ENCODE measurements around the gene KRT34.
"Not testable (repeated sequence)": the region's sequence is repeated elsewhere in the genome, so short reads cannot be mapped to it uniquely, and the experiment has no call there.

KRT34 gene

GRCh38 chr17:41360296-41360995 is 21.7 kb downstream of the KRT34 start:
- DNase-seq: no peak

- no peak for DNase-seq
Observed at GRCh38 chr17:41354536-41354935, 27.6 kb downstream of the KRT34 start.

DNA sequence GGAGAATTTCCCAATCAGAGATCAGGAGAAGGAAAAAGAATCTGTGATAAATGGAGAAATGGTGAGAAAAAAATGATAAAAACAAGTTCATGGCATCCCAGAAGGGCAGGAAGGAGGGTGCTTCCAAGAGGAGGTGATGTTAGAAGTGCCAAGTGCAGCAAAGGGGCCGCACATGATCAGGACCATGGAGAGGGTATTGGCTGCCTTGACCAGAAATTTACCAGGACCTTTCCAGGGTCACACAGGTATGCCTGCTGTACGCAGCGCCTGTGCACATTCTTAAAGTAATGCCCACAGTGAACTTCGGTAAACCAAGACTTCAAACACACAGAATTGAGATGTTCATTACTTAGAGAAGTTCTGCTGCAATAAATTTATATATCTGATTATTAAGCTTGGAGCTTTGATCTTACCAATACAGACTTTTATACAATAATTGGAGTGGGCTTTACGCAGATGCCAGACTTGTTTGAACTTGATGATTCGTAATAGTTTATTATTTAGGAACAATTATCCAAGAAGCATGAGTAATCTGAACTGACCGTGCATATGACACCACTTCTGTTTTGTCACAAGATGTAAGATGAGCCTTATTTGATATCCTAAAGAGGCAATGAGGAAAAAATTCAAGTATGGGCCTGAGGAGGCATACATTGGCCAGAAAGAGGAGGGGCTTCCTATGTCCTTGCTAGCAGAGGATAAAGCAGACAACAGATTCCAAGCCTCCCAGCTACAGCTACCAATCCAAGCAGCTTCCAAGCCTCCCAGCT is 29.3 kb downstream of the KRT34 start:
- DNase-seq: no peak

GRCh38 chr17:41351177-41351576 is 30.9 kb downstream of the KRT34 start:
- no peak for DNase-seq

DNA sequence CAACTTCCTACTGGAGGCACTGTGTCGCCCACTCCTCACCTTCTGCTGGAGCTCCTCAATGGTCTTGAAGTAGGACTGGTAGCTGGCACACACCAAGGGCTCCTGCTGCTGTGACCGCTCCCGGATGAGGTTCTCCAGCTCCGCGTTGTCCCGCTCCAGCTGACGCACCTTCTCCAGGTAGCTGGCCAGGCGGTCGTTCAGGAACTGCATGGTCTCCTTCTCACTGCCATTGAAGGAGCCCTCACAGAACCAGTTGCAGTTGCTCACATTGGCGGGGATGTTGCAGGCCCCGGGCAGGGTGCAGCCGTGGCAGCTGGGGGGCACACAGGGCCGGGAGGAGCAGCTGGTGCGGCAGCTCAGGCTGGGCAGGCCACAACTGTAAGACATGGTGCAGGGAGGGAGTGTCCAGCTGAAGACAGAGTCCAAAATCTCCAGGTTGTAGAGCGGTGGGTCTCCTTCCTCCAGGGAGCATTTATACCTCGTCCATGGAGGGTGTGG is 31.7 kb downstream of the KRT34 start, which contains the start of gene KRT33A:
TSS of gene KRT33A (minus strand) at position 448 of the 498 bp plus-strand sequence. CDS start at position 387, 61 bp downstream.
- DNase-seq: not testable (repeated sequence)

DNA sequence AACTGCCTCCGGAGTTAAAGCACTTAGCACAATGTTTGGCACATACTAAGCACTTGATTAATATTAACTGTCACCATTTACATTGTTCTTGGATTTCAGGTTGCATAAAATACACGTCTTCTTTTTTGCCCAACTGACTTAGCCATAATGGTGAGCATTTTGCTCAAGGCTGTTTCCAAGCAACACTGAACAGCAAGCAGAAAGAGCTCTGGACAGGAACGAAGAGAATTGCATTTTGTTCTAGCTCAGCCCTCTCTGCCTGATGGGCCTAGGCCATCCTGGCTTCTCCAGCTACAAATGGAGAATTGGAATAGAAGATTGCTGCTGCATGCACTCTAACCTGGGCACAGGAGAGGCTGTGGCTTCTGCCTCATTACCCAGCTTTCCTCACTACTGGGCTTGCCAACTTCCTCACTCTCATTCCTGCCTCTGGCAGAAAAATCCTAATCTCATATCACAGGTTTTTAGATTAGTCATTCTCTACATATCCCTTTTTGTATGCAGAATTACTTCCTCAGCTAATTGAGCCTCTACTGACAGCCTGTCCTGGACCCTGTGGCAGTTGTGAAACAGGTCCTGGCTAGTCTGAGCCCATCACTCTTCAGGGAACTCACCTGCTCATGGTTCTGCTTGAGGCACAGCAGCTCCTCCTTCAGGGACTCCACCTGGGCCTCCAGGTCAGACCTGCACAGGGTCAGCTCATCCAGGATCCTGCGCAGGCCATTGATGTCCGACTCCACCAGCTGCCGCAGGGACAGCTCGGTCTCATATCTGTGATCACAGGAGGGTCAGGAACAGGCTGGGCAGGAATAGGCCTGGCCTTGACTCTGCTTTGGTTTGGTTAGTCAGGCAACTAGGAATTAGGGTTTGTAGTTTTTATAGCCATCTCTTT is 34.0 kb downstream of the KRT34 start:
- no peak for DNase-seq

DNA sequence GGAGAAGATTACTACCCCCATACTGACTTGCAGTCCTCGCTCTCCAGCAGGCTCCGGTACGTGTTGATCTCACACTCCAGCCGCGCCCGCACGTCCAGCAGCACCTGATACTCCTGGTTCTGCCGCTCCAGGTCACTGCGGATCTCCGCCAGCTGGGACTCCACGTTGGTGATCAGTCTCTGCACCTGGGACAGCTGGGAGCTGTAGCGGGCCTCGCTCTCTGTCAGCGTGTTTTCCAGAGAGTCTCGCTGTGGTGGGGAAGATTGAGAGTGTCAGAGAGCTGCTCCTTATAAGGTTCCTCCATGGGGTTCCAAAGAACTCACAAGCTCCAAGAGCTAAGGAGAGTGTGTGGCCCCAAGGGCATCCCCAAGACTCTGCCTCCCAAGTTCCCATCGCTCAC is 35.7 kb downstream of the KRT34 start:
- DNase-seq: not testable (repeated sequence)

GRCh38 chr17:41345992-41346391 is 36.1 kb downstream of the KRT34 start:
- DNase-seq: no peak

DNA sequence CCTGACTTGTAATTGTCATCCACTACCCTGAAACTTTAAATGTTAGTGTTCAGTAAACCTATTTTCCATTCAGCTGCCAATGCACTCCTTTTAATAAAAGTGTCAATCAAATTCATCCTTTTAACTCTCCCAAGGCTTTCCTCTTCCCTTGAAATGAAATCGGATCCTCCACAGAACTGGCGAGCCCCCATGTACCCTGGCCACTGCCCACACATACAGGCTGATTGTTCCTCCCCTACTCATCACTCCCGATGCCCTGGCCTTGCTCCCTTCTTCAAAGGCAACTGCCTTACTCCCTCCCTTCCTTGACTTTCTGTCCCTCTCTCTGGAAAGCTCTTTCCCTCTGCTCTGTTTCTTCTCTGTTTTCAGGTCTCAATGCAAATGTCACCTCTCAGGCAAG is 39.1 kb downstream of the KRT34 start:
- DNase-seq: no peak

DNA sequence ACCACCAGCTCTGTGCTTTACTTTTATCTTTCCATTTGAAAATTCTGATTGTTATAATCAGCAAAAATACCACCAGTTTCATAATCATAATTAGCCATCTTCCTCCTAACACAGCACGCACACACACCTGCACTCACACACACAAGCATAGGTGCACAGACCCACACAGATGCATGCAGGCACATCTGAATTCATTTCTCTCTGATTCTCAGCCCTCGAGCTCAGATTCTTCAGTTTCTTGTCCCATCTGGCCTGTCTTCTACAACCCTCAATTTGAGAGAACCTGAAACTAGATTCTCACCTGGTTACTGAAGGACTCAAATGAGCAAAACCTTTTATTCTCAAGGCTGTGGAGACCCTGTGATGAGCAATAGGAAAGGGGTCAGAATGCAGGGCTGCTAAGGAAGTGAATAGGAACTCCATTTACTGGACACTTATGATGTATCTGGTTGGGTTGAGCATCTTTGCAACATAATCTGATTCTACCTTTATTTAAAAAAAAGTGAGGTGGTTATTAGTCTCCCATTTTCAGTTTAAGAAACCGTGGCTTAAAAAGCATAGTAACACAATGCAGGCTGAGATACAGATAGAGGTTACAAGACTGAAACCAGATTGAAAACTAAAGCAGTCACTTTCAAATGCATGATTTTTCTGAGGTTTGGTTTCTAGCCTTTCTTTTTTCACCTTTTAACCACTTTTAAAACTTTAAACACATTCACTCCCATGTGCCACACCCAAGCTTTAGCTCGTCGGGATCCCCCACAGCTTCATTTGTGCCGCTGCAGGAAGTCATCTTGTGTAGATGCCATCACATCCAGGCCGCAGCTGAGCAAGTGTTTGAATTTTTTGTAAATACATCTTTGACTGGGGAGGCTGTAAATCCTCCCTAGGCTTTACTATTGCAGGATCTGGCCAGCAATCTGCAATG is 40.9 kb downstream of the KRT34 start:
- DNase-seq: no peak

DNA sequence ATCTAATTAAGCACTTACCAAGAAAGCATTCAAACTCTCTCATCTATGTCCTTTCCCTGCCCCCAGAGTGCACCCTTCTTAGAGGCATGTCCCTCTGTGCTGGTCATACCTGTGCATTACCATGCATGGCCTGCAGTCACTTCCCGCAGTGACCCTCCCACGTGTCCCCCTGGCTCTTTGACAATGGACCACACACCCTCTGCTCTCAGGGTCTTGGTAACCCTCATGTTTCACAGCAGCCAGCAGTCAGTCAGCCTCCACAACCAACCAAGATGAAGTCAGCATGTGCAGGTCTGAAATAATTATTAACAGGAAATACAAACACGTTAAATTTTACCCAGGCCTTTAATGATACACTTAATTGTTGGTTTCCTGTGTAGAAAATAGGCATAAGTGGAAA is 41.6 kb downstream of the KRT34 start:
- no peak for DNase-seq

GRCh38 chr17:41339571-41340172 is 42.4 kb downstream of the KRT34 start:
- DNase-seq: no peak

DNA sequence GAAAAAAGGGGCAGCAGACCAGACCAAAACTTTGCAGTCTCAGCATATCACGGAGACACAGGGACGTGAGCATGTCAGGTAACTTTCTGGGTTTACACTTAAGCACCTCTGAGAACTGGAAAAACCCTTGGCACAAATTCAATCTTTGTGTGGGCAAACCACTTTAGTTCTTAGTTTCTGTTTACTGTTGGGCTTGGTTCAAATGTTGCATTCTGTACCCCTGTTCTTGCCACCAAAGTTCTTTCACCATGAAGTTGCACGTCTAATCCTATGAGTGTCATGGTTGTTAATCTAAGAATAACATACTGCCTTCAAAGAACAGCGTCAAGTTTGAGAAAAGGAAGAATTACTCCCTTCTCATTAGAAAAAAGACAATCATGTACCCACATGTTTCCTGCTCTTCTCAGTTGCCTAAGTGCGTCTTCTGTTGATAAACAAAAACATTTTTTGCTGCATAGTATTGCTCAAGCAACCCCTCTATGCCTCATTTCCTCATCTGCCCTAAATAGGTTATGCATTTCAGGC is 43.1 kb downstream of the KRT34 start:
- no peak for DNase-seq

- no peak for DNase-seq
Observed at GRCh38 chr17:41335747-41336146, 46.4 kb downstream of the KRT34 start.

DNA sequence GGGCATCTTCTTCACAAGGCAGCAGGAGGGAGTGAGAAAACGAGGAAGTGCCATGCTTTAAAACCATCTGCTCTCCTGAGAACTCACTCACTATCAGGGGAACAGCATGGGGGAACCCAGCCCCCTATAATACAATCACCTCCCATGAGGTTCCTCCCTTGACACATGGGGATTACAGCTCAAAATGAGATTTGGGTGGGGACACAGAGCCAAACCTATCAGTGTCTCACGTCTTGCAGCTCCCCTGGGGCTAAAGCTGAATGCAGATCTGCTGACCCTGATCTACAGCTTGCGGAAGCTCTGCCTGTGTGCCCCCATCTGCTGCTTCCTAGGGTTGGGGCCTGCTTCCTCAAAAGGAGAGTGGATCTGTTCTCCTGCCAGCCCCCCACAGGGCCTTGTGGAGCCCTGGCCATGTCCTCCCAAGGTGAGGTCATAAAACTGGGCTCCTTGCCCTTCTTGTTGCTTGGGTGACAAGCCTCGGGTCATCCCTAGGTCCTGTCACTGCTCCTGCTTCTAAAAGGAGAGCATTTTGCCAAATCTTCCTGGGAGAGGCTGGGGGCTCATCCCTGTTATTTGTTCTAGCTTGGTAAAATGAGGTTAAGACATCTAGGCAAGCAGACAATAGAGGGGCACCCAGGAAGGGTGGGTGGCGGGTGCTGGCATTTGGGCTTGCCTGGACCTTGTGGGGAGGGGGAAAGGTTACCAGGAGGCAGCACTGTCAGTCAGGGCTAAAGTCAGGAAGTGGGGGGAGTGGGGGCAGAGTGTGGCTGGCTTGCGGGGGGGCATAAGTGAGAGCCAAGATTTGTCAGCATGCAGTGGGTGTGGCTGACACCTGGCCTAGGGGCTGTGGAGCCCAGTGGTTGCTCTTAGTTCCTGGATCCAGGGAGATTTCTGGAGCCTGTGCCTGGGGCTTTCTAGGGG is 47.5 kb downstream of the KRT34 start:
- DNase-seq: no peak

DNA sequence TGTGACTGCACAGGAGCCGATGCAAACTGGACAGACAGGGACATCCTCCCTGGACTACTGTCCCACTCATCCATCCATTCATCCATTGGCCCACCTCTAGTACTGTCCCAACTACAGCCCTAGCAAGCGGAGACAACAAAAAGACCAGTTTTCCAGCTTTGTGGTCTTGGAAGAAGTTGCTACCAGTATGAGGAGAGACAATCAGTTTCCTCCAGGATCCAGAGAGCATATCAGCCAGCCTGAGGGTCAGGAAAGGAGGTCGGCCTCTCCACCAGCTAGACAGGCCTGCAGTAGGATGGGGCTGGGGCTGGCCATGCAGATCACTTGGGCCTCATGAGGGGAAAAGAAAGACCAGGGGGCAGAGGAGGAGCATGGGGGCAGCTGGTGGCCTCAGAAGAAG is 48.3 kb downstream of the KRT34 start:
- no peak for DNase-seq

GRCh38 chr17:41333098-41333497 is 49.0 kb downstream of the KRT34 start:
- no peak for DNase-seq

DNA sequence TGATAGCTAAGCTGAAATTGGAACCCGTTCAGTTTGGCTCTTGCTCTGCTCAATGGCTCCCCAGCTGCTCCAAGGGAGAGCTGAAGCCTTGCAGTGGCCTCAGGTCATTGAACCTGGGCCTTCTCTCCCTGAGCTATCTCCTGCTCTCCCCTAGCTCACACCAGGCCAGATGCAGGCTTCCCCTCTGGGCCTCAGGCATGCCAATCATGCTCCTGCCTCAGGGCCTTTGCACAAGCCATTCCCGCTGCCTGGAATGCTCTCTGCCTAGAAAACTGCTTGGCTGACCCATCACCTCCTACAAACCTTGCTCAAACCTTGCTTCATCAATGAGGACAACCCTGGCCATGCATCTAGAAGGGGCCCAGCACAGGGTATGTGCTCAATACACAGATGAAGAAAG is 49.9 kb downstream of the KRT34 start:
- DNase-seq: no peak

- no peak for DNase-seq
Observed at GRCh38 chr17:41331606-41332005, 50.5 kb downstream of the KRT34 start.

DNA sequence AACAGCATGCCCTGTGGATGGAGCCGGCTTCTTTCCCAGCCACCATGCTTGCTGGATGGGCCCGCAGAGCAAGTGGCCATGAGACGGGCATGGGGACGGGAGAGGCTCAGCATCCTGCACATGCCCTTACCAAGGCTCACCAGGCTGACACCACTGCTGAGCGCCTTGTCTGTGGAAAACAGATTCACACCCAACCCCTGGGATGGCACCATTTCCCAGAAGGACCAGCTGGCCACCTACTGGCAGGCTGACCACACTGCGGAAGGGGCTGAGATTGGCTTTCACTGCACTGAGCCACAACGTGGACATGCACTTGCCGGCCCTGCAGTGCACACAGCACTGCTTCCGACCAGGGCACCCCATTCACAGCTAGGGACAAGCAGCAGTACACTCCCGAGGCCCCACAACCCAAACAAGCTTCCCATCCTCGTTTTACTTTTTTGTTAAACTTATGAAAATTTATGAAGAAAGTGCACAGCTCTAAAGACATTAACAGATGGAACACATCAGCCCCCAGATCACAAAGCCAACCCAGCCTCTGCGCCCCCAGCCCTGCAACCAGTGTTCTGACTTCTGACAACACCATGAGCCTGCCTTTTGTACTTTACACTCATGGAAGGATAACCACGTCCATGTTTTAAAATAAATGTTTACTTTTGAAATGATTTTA is 52.7 kb downstream of the KRT34 start:
- no peak for DNase-seq

Data from NCI-H2171 treated with DMSO at 0.1 percent for 48 hours (cell line).